ENCODE results near the gene SMG9. TPM values are rescaled to one million over a fixed set of nuclear protein-coding genes. Genes with fewer than 3 reads are reported as not detected.

Gene SMG9, protein sequence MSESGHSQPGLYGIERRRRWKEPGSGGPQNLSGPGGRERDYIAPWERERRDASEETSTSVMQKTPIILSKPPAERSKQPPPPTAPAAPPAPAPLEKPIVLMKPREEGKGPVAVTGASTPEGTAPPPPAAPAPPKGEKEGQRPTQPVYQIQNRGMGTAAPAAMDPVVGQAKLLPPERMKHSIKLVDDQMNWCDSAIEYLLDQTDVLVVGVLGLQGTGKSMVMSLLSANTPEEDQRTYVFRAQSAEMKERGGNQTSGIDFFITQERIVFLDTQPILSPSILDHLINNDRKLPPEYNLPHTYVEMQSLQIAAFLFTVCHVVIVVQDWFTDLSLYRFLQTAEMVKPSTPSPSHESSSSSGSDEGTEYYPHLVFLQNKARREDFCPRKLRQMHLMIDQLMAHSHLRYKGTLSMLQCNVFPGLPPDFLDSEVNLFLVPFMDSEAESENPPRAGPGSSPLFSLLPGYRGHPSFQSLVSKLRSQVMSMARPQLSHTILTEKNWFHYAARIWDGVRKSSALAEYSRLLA
- 12.8 and 23.1 TPM in 2 replicates for total RNA-seq

DNA sequence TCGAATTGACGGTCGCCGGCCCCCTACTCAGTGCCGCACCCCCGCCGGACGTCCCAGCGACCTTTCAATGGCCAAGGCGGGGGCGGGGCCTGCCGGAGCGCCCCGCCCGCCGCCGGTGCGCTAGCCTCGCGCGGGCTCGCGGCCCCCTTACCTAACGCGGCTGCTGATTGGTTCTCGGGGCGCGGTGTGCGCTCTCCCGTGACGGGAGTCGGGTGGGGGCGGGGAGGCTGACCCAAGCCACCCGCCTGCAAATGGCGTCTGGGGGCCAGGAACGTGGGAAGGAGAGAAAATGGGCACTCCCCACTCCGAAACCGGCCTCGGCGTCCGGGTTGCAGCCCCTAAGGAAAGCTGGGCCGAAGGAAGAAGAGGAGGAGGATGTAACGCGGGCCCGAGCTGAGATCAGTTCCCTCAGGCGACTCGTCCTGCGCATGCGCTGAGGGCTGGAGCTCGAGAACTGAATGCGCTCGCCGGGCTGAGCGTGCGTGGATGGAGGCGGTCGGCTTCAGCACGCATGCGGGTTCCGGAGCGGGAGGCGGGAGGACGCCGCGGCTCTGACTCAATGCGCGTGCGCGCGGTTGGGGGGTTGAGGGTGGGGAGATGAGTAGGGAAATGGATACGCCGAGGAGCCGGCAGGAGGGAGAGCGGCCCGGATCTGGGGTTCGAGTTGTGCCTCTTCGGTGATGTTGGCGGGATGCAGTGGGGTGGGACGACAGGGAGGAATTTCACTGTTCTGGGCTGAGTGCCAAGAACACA lies at the start of gene SMG9:
Gene SMG9, minus strand, starts transcription at position 460 of the 753 bp plus-strand sequence. CDS start 4,221 bp downstream, outside the sequence.

DNA sequence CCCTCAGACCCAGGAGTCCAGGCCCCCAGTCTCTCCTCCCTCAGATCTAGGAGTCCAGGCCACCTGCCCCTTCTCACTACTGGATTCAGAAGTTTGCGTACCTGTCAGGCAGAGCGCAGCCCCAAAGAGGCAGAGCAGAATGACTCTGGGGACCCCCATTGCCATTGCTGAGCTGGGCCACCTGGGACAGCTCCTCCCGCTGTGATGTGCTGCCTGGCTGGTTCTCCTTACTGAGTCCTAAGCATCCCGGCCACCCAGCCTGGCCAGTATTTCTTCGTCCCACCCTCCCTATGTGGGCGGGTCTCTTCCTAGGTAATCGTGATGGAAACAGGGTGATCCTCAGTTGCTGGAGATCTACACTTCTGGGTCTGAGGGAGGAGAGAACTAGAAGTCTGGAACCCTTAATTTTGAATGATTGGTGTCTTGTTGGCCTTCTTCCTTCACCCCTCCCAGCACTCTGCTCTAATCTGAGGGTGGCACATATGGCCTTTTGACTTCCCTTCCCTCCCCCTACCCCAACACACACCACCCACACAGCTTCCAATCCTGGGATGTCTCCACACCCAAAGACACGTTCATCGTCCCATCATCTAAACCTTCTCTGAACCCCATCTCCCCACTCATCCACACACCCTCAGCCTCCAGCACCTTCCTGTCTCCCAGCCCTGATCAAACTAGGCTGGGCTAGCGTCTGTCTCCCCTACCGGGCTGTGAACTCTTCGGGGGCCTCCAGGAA lies 47.6 kb upstream of the SMG9 start, which contains the start of gene LYPD5:
Gene LYPD5, minus strand, starts transcription at position 232 of the 736 bp plus-strand sequence. Its CDS starts 67 bp downstream, at position 165.

DNA sequence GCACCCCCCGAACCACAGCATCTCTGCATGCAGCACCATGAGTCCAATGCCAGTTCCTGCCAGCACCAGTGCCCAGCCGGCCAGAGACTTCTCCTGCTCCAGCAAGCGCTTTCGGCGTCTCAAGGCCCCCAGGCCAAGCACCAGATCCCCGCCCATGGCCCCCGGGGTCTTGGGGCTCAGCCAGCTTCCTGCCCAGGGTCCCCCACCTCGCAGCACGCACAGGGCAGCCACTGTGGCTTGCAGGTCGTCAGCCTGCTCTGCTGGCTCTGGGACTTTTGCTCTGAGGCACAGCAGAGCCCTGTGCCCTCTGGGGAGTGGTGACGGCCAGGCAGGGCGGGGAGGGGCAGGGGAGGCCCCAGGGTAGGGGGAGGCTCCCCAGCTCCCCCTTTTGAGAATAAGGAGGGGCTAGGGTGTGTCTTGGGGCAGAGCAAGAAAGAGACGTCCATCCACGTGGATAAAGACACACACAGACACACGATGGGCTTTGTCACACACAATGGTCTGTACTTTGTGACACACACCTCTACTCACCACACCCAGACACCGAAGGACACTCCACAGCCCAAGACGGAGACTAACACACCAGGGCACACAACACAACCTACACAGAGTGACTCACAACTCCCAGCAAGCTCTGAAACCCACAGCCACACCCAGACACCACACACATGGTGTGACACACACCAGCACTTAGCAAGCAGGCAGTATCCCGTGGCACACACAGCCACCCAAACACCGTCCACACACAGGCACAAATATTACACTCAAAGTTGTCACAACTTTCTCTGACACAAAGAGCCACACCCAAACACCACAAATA lies 26.2 kb upstream of the SMG9 start, which contains the start of gene KCNN4:
Gene KCNN4, minus strand, starts transcription at position 268 of the 820 bp plus-strand sequence. Its CDS starts 112 bp downstream, at position 156.

DNA sequence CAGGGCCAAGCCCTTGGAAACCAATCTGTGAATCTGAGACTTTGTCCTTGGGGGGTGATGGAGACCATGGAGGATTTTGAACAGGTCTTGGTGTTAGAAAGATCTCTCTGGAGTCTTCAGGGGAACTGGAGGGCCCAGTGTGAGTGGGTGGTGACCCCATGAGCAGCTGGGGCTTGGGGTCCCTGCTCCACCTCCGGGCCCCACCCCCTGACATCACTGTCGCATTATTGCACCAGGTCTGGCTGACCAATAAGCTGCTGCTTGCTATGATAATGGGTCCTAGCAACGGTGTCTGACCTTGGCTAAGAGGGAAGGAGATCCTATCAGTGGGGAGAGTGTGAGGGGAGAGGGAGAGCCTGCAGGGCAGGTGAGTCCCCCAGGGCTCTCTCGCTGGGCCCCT lies 39.0 kb downstream of the SMG9 start, which contains the start of gene IRGC:
Gene IRGC, plus strand, starts transcription at position 301 of the 400 bp plus-strand sequence. CDS start 2,483 bp downstream, outside the sequence.

Other genes starting within 250 kb of the SMG9 start
- gene ETHE1, start 227.8 kb downstream of the SMG9 start, total RNA-seq, result 155 and 178 TPM in 2 replicates
- gene ZNF575, start 221.8 kb downstream of the SMG9 start, total RNA-seq, result 0.08 TPM in 1 of 2 replicates, not detected in the other
- 33.9 and 36.6 TPM in 2 replicates for gene XRCC1, start 179.4 kb downstream of the SMG9 start, total RNA-seq
- 6.6 and 8.0 TPM in 2 replicates for gene PINLYP, start 179.2 kb downstream of the SMG9 start, total RNA-seq
- gene IRGQ, start 158.8 kb downstream of the SMG9 start, total RNA-seq, result 11.9 and 14.7 TPM in 2 replicates
- 13.0 and 14.0 TPM in 2 replicates for gene ZNF576, start 158.4 kb downstream of the SMG9 start, total RNA-seq
- not detected in 2 replicates for gene SRRM5, start 142.9 kb downstream of the SMG9 start, total RNA-seq
- 21.2 and 23.7 TPM in 2 replicates for gene ZNF428, start 135.3 kb downstream of the SMG9 start, total RNA-seq
- gene CADM4, start 115.1 kb downstream of the SMG9 start, total RNA-seq, result 4.5 and 6.8 TPM in 2 replicates
- gene PLAUR, start 84.8 kb downstream of the SMG9 start, total RNA-seq, result 54.5 and 110 TPM in 2 replicates
- not detected in 2 replicates for gene IRGC, start 38.9 kb downstream of the SMG9 start, total RNA-seq
- 9.2 and 19.3 TPM in 2 replicates for gene KCNN4, start 26.0 kb upstream of the SMG9 start, total RNA-seq
- gene LYPD5, start 47.5 kb upstream of the SMG9 start, total RNA-seq, result 2.6 and 4.1 TPM in 2 replicates
- gene ZNF283, start 72.4 kb upstream of the SMG9 start, total RNA-seq, result 2.6 and 4.8 TPM in 2 replicates
- 0.11 and 1.6 TPM in 2 replicates for gene ZNF404, start 129.0 kb upstream of the SMG9 start, total RNA-seq
- gene ZNF45, start 180.3 kb upstream of the SMG9 start, total RNA-seq, result 4.9 and 5.2 TPM in 2 replicates
- gene ZNF221, start 196.3 kb upstream of the SMG9 start, total RNA-seq, result 1.1 and 1.9 TPM in 2 replicates
- gene ZNF155, start 229.2 kb upstream of the SMG9 start, total RNA-seq, result 3.8 and 4.1 TPM in 2 replicates
- gene ZNF230, start 248.0 kb upstream of the SMG9 start, total RNA-seq, result 0.86 and 2.2 TPM in 2 replicates

Measured in hair follicular keratinocyte (primary cell).